NCI-H345 (cell line): ENCODE measurements around the gene MYO1D.
"Not testable (repeated sequence)": the region's sequence is repeated elsewhere in the genome, so short reads cannot be mapped to it uniquely, and the experiment has no call there.

Experiments used
- DNase-seq: peaks from one replicate; lab custom pipeline; 2025; lab: John Stamatoyannopoulos, UW

The MYO1D gene

GRCh38 chr17:32731556-32732295 is 145.2 kb downstream of the MYO1D start:
- no peak for DNase-seq

DNA sequence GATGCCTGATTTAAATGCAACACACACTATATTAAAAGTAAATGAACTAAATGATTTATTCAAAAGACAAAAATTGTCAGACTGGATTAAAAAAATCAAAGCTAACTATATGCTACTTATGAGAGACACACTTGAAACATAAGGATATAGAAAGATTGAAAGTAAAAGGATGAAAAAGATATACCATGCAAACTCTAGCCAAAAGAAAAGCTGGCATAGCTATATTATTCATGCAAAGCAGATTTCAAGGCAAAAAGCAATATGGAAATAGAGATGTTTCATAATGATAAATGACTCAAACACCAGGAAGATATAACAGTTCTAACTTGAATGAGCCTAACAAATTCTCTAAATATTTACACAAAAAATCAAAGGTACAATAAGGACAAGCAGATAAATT is 149.2 kb downstream of the MYO1D start:
- no peak for DNase-seq

GRCh38 chr17:32725697-32726096 is 151.2 kb downstream of the MYO1D start:
- DNase-seq: no peak

GRCh38 chr17:32723310-32723955 is 153.5 kb downstream of the MYO1D start:
- no peak for DNase-seq

GRCh38 chr17:32722733-32723132 is 154.2 kb downstream of the MYO1D start:
- DNase-seq: no peak

DNA sequence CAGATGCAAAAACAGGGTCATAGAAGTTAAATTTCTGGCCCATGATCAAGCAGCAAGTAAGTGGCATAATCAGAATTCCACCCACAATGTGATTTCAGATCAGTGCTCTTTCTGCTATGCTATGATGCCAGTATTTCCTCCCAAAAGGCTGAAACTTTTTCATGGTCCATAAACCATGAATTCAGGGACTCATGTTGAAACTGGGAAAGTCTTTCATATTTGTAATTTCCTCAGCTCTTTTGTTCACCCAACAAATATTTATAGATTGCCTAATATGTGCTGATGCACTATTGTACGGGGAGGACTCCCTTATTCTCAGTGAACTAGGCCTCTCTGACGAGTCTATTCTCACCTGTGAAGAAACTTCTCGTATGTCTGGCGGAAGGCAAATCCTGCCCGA is 156.3 kb downstream of the MYO1D start:
- no peak for DNase-seq

- DNase-seq: no peak
Observed at GRCh38 chr17:32719689-32720088, 157.2 kb downstream of the MYO1D start.

- not testable (repeated sequence) for DNase-seq
Observed at GRCh38 chr17:32714922-32715321, 162.0 kb downstream of the MYO1D start.

DNA sequence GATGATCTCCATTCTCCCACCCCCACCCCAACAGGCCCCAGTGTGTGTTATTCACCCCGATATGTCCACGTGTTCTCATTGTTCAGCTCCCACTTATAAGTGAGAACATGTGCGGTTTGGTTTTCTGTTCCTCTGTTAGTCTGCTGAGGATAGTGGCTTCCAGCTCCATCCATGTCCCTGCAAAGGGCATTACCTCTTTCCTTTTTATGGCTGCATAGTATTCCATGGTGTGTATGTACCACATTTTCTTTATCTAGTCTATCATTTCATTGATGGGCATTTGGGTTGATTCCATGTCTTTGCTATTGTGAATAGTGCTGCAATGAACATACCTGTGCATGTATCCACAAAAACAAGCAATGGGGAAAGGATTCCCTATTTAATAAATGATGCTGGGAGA is 162.7 kb downstream of the MYO1D start:
- DNase-seq: not testable (repeated sequence)

DNA sequence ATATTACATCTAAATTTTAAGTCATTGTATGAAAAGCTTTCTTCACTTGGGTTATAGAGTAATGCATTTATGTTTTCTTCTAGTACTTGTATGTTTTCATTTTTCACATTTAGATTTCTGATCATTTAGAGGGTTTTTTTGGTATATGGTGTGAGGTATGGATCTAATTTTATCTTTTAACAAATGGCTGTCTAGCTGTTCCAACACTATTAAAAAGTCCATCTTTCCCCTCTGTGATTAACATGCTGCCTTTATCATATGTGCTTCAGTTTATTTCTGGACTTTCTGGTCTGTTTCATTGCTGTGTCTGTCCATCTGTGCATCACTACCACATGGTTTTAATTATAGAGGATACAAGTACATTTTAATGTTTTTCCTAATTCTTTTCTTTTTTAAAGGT is 163.8 kb downstream of the MYO1D start:
- no peak for DNase-seq

DNA sequence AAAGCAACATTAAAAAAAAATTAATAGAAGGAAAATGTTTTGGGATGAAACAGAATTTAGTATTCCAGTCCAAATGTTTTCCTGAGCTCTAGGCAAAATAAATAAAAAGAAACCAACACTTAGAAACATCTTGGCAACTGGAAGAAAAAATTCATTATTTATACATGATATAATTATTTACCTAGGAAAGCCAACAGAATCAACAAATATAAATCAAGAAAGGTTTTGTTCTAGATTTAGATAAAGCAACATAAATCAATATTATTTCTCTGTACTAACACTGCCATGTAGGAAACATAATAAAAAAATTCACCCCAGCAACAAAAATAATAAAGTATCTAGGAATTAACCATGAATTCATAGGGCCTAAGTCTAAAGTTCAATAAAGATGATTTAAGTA is 167.4 kb downstream of the MYO1D start:
- DNase-seq: no peak

DNA sequence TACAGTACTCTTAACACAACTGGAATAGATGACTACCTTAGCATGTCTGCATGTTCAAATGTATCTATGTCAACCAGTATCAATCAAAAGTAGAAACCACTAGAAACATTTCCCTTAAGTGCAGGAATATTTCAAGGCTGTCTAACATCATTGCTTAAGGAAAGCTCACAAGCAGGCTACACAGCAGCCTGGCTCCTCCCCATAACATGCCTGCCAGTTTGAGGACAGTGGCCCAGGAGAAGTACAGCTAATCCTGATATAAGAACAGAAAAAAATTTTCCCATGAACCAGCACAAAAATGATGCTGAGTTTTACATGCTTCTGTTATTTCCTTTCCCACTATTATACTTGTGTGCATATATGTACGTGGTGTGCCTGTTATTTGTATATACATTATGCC is 175.1 kb downstream of the MYO1D start:
- DNase-seq: no peak

GRCh38 chr17:32699247-32699646 is 177.7 kb downstream of the MYO1D start:
- no peak for DNase-seq

GRCh38 chr17:32697728-32698625 is 178.9 kb downstream of the MYO1D start:
- DNase-seq: no peak

DNA sequence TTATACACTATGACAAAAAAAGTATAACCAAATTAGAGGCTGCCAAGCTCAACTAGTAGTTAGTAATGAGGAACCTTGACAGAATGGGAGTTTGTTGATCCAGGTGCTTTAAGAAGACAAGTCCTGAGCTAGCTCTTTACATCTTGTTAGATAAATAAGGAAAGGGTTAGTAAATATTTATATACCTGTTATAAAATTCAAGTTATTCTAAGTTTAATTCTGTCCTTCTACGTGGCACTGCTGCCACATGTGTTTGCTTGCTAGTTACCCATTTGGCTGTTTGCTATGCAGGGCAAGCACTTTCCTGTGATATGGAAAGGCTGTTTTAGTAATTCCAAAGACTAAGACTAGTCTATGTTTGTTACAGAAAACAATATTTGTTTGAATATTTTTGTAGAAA is 180.5 kb downstream of the MYO1D start:
- DNase-seq: no peak

- no peak for DNase-seq
Observed at GRCh38 chr17:32695864-32696263, 181.1 kb downstream of the MYO1D start.

- DNase-seq: no peak
Observed at GRCh38 chr17:32693194-32693897, 183.6 kb downstream of the MYO1D start.

- no peak for DNase-seq
Observed at GRCh38 chr17:32692179-32692578, 184.7 kb downstream of the MYO1D start.

- DNase-seq: no peak
Observed at GRCh38 chr17:32689348-32689747, 187.6 kb downstream of the MYO1D start.

GRCh38 chr17:32688221-32688620 is 188.7 kb downstream of the MYO1D start:
- no peak for DNase-seq

DNA sequence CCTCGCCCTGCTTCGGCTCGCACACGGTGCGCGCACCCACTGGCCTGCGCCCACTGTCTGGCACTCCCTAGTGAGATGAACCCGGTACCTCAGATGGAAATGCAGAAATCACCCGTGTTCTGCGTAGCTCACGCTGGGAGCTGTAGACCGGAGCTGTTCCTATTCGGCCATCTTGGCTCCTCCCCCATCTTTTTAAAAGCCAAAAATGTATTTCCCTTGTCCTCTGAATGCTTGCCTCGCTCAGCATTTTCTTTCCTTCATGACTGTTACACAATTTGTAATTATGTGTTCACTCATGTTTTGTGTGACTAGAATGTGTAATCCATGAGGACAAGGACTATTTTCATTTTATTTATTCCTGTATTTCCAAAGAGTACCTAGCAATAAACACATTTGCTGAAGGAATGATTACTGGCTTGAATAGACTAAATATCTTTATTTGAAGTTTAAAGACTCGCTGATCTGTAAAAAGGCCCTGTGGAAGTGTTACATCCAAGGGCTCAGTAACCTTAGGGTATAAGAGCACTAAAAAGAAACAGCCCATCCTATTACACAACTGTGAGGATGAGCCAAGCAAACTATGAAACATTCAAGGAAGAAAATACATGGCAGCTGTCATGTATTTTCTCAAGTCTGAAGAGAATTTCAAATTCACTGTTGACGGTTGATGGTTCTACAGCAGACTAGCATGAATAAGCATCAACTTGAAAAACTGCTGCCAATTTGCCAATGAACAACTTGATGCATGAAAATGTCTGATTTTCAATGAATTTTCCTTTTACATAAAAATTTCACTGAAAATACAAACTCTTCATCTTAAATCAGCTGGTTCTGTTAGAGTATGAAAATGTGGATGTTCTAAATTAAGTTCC is 192.6 kb downstream of the MYO1D start:
- no peak for DNase-seq
